NCI-H1930 (cell line): ENCODE results near the gene MAPK14.
"Not testable (repeated sequence)": the region's sequence is repeated elsewhere in the genome, so short reads cannot be mapped to it uniquely, and the experiment has no call there.

ENCODE experiments used
- DNase-seq, 2 experiments: peaks; one replicate each; lab custom pipeline; 2025; lab: John Stamatoyannopoulos, UW

MAPK14 gene

DNA sequence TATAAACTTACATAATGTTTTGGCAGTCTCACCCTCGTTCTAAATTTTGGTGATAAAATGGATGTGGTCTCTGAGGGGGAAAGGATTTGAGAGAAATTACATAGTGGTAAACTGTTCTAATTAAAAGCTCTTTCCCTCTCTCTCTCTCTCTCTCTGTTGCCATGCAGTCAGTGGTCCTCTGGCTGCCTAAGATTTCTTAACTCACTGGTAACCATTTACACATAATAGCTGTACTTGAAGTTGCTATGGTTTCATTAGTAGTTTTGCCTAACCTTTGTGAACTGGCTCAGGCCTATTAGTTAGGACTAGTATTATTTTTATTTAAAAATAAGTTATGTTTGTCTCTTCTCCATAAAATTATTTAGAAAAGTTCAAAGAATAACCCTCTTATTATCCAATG, 42.0 kb downstream of the MAPK14 start:
- DNase-seq, result no peak

DNA sequence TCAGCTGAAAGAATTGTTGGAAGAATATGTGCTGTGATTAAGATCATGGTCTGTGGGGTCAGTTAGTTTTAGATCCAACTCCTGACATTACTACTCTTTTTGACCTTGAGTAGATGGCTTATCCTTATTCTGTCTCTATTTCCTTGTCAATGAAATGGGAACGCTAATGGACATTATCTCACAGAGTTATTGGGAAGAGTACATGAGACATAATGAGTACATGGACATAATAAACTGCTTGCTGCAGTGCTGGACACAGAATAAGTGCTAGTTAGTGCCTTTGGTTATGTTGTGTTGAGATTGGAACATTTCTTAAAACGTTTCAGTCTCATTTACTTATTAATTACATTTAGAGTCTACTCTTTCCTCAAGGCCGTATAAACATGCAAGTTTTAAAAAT, 42.6 kb downstream of the MAPK14 start:
- no peak for DNase-seq

DNA sequence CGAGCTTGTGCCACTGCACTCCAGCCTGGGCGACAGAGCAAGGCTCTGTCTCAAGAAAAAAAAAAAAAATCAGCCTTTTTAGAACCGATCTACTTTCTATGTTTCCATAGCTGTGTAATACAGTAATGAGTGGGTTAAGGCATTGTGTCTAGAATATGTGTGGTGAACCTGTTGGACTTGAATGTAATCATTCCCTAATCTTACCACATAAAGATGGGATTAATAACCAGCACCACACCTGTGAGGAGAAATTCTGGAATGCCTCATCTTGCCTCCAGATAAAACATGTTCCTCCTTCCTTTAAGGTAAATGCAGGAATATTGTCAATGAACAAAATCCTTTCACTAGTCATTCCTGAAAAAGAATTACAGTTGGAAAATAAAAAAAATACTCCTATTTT, 43.7 kb downstream of the MAPK14 start:
- no peak for DNase-seq

DNA sequence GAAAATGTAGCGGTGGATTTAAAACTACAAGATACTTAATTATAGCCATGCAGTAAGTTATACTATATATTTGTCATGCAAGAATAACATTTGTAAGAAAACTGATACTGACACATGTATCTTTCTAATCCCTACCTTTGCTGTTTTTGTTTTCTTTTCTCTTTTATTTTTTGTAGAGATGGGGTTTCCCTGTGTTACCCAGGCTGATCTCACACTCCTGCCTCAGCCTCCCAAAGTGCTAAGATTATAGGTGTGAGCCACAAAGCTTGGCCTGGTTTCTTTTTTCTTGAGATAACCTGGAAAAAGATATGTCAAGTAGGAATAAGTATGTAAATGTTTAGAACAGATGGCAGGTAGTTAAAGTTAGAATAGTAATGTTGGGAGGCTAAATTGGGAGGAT, 44.1 kb downstream of the MAPK14 start:
- no peak for DNase-seq

DNA sequence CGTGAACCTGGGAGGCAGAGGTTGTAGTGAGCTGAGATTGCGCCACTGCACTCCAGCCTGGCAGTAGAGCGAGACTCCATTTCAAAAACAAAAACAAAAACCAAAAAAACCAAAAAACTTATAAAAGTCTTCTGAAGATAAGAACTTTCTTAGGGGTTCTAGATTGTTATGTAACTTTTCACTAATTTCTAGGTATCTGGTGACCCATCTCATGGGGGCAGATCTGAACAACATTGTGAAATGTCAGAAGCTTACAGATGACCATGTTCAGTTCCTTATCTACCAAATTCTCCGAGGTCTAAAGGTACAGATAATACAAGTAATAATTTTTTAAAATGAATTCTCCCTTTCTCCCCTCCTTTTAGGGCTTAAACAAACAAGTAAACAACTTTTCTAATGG, 45.1 kb downstream of the MAPK14 start:
- no peak for DNase-seq

DNA sequence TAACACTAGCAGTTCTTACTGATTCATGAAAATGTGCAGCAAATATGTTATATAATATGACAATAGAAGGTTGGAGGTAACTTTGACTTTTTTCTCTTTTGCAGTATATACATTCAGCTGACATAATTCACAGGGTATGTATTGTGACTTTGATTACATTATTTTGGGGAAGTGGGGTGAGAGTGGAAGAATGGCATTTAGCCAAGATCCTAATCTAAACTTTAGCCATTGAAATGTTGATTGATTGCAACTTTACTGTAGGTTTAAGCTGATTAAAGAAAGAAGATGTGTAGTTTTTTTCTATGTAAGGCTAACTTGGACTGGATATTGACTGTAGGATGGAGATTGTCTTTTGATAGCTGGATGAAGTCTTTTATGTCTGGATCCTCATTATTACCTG, 46.0 kb downstream of the MAPK14 start:
- DNase-seq, result no peak

DNA sequence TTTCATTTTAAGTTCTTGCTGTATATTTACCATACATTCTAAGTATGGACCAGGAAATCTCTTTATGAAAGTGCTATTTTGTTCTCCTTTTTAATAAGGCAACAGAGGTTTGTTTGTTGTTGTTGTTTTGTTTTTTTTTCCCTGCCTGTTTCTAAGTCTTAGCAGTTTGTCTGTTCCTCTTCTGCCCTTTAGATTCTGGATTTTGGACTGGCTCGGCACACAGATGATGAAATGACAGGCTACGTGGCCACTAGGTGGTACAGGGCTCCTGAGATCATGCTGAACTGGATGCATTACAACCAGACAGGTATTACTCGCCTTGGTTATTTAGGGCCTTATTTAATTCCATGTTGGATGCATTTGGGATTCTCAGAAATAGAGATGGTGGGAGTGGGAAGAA, 48.0 kb downstream of the MAPK14 start:
- DNase-seq, result no peak

DNA sequence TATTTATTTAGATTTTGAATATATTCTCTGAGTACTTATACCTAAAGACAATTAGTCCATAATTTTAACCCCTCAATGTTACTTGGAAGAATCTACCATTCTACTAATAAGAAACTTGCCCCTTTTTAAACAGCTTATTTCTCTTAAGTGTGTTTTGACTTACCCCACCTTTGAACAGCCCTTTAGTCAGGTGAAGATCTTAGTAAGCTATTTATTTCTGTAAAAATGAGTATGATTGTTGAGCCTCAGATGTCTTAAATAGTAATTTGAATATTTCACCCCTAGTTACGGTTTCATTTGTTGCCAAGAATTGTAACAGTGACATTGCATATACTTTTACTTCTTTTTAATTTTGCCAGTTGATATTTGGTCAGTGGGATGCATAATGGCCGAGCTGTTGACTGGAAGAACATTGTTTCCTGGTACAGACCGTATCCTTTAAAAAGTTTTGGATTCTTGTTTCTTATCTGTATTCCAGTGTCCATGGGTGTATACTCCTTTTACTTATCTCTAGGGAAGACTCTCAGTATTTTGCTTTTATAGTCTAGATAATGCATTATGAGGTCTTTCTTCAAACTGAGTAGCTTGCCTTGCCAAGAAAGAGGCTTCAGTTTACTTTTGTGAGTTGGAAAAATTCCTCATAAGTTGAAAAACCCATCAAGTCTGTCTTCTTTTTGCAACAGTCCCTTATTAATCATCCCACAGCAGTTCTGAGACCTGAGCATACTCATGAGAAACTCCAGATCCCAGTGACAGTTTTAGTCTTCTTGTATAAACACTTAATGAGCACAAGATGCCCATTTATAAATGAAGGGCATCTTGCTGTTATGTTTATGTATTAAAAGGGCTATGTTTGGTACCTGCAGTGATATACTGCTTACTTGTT, 48.8 kb downstream of the MAPK14 start:
- no peak for DNase-seq

DNA sequence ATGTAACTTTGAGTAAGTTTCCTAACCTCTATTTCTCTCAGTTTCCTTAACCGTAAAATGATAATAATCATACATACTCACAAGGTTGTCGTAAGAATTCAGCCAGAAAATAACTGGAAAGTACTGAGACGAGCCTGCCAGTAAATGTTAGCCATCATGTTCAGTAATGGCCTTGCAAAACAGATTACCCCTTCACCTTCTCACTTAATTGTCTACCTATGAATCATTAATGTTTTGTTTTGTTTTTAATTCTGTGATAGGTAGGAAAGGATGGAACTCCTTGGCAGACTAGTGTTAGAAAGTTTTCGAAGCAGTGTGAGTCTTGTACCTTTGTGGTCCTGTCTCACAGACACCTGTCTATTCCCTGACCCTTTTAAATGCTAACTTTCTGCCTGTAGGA, 50.6 kb downstream of the MAPK14 start:
- no peak for DNase-seq

DNA sequence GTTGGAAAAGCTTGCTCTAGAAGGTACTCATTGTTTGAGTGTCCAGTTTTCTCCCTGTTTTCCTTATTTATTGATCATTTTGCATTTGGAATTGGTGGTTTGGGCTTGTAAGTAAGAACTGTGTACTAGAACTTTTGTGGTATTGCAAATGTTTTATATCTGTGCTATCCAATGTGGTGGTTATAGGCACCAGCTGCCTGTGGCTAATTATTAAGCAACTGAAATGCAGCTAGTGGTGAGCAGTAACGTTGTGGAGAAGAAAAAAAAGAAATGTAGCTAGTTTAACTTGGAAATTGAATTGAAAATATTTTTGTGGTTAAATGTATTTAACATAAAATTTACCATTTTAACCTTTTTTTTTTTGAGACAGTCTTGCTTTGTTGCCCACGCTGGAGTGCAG, 52.0 kb downstream of the MAPK14 start:
- DNase-seq, result no peak

DNA sequence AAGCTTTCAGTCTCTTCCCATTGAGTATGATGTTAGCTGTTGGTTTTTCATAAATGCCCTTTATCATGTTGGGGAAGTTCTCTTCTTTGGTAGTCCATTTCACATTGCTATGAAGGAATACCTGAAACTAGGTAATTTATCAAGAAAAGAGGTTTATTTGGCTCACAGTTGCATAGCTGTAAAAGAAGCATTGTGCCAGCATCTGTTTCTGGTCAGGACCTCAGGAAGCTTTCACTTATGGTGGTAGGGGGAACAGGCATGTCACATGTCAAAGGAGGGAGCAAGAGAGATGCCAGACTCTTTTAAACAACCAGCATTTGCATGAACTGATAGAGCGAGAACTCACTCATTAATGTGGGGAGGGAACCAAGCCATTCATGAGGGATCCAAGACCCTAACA, 54.7 kb downstream of the MAPK14 start:
- no peak for DNase-seq

DNA sequence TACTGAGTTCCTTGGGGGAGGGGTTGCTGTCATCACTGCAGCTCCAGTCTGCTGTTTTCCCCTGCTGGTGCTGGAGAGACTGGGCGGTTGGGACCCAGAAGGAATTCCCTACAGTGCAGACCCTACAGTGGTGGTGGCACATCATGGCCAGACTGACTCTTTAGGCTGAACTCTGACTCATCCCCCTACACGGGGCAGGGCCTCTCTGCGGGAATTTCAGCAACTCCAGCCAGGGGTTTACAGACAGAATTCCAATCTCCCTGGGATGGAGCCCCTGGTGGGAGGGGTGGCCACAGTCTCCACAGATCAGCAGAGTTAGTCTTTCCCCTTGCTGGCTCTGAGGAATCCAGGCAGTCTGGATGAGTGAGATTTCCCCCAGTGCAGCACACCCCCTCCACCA, 55.8 kb downstream of the MAPK14 start:
- DNase-seq, result no peak

DNA sequence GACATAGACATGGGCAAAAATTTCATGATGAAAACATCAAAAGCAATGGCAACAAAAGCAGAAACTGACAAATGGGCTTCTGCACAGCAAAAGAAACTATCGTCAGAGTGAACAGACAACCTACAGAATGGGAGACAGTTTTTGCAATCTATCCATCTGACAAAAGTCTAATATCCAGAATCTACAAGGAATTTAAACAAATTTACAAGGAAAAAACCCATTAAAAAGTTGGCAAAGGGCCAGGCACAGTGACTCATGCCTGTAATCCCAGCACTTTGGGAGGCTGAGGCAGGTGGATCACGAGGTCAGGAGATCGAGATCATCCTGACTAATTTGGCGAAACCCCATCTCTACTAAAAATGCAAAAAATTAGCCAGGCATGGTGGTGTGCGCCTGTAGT, 60.6 kb downstream of the MAPK14 start:
- DNase-seq, result not testable (repeated sequence)

DNA sequence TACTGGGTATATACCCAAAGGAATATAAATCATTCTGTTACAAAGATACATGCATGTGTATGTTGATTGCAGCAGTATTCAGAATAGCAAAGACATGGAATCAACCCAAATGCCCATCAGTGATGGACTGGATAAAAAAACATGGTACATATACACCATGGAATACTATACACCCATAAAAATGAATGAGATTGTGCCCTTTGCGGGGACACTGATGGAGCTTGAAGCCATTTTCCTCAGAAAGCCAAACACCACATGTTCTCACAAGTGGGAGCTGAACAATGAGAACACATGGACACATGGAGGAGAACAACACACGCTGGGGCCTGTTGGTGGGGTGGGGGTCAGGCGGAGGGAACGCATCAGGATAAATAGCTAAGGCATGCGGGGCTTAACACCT, 61.4 kb downstream of the MAPK14 start:
- no peak for DNase-seq

DNA sequence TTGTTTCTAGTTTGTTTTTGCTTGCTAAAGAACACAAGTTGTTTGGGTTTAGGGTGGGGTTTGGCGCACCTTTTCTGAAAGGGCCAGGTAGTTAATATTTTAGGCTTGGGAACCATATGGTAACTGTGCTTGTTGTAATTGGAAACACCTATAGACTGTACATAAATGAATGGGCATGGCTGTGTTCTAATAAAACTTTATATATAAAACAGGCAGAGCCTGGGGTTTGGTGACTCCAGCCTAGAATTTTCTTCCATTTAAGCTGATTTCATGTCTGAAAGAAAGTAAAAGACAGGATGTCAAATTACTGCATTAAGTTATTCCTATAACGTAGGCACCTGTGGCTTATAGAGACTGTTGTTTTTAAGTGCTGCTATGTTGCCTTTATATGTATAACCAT, 66.6 kb downstream of the MAPK14 start:
- DNase-seq, result no peak

DNA sequence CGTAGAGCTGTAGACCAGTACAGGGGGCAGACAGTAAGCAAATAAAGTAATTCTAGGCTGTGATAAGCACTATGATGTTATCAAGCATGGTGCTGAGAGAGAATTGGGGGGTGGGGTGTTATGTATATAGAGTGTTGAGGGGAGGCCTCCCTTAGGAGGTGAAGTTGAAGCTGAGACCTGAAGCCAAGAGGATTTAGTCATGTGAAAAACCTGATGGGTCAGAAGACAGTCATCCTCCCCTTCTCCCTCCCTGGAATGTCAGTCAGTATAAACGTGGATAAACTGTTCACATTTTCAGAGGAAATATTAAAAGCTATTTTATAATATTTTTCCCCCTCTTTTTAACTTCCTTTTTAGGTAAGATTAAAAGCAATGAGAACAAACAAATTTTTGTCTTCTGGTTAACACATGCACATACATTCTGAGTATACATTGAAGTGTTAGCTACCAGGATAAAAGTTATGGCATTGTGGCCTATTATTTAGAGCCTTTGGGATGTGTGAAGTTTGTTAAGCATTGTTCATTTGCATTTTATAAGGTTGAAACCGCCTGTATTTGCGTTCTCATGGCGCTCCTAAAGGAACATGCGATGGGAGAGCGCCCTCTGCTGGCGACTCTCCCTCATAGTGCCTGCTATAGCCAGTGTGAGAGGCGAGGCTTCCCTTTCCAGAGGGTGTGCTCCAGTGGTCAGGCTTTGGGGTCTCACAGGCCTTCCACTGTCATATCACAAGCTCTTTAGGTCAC, 67.3 kb downstream of the MAPK14 start:
- peak; percentile 31 to 73 for DNase-seq

DNA sequence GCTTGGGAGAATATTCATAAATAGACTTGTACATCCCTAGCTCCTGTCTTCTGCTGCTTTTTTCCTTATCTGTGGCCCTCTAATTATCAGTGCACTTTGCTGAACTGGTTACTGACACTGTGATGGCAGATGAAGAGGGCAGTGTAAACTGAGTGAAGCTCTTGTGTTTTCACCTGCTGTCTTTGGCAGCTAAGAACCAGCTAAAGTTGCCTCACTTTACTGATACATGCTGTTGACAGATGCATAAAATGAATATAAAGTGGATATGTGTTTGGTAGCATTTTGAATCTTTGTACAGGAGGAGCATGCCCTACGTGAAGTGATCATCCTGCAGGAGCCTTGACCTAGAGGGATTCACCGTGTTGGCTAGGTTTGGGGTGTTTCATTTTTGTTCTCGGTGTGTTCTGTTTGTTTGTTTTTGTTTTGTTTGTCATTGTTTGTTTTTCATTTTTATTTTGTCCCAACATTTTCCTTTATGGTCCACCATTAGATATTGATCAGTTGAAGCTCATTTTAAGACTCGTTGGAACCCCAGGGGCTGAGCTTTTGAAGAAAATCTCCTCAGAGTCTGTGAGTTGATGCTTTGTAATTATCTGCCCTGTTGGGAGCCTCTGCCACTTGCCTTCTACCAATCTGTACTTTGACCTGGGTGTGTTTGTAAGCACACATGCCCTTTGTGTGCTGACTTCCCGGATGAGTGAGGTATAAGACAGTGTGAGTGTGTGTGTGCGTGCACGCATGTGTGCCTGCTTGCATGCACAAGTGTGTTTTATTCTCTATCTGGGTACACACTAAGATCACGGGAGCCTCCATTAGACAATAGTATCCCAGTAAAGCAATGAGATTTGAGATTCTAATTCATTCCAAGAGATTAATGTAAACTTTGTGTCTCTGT, 68.1 kb downstream of the MAPK14 start:
- no peak for DNase-seq

DNA sequence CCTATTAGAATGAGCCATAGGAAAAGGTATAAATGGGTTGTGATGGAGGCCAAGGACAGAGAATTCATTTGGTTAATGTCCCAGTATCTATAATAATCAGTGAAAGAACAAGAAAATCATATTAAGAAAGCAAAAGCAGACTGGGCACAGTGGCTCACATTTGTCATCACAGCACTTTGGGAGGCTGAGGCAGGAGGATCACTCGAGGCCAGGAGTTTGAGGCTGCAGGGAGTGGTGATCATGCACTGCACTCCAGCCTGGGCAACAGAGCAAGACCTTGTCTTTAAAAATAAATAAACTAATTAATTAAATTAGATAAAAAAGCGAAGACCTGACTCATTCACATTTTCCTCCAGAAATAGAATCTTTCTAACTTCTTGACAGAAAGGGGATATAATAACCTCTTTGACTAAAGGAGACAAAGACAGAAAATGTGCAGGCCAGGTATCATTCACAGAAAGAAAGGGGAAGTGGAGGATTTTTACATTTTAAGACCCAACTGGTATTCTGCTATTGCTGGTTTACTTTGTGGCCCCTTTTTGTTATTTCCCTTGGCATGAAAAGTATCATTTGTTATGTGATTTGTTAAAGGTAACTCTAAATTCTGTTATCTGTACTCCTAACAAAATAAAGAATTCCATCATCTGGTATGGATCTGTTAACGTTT, 70.8 kb downstream of the MAPK14 start:
- DNase-seq, result no peak

DNA sequence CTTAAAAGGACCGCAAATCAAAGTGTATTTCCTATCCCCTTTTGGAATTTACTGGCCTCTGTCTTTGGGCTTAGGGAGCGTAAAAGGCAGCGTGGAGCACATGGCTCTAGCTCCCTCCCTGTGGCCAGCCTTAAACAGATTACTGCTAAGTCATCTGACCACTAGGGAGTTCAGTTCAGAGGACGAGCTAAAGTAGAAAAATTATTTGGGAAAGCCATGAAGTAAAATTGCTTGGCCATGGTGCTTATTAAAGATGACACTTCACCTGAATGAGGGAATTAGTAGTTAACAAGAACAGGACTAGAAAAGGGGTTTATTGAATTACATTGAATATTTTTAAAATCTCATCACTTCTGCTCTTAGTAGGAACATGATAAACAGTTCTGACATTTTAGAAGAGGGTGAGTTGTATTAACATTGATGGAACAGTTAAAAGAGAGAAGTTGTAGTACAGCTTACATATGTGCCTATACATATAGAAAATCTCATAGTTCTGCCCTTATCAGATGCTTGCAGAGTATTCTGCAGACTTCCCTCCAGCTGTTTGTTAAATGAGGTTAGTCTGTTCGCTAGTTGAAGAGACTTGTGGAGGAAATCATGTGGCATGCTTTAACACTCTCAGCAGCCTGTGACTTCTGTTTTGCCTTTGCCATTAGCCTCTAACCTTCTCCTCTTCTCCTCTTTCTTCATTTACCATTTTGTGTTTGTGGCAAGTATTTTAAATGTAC, 71.5 kb downstream of the MAPK14 start:
- DNase-seq, result no peak

DNA sequence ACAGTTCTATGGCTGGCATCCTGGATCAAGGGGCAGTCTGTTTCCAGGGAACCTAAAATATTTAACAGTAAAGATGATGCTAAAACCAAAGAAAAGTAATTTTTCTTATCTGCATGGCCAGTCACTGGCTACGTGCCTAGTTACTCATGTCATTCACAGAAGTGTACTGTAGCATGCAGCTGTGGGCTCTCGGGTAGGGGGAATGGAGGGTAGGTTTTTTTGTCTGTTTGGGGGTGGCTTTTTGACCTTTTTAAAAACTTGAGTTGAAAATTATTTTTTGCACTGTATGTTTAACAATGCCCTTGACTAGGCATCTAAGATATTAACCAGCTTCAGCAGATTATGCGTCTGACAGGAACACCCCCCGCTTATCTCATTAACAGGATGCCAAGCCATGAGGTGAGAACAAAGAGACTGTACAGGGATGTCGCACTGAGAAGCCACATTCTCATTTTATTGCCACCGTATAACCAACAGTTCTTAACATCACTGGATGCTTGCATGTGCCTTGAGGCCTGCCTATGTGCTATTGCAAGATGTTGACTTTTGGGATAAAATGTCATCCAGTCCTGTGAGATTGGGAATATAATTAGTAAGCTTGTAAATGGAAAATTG, 72.4 kb downstream of the MAPK14 start:
- DNase-seq, result no peak

DNA sequence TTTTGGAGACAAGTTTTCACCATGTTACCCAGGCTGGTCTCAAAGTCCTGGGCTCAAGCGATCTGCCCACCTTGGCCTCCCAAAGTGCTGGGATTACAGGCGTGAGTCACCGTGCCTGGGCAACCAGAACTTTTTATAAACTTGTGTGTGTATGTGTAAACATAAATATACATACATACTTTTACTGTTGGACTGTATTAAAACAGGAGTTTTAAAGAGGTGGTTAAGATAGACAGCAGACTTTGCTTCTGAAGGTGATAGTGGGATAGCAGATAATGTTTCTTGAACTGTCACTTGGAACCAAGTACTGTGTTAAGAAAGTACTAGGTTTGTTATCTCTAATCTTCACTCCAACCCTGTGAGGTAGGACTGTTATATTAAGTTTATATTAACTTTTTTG, 74.1 kb downstream of the MAPK14 start:
- DNase-seq, result no peak
